HG03439 (cell line): ENCODE results near the gene ERC2.

Source experiments
- ATAC-seq: cut with Tn5 transposase; IDR thresholded peaks from one replicate; pipeline ENCODE4 v1.9.1; 2021; ENCODE audit warnings: mild to moderate bottlenecking, moderate library complexity; ENCODE audit not compliant: unreplicated experiment

Gene ERC2

GRCh38 chr3:56428667-56429066 lies 39.6 kb downstream of the ERC2 start:
- ATAC-seq = no peak

- ATAC-seq = no peak
Observed at GRCh38 chr3:56424885-56425284, 43.4 kb downstream of the ERC2 start.

- ATAC-seq = no peak
Observed at GRCh38 chr3:56424336-56424735, 43.9 kb downstream of the ERC2 start.

- no peak for ATAC-seq
Observed at GRCh38 chr3:56423661-56424099, 44.6 kb downstream of the ERC2 start.

DNA sequence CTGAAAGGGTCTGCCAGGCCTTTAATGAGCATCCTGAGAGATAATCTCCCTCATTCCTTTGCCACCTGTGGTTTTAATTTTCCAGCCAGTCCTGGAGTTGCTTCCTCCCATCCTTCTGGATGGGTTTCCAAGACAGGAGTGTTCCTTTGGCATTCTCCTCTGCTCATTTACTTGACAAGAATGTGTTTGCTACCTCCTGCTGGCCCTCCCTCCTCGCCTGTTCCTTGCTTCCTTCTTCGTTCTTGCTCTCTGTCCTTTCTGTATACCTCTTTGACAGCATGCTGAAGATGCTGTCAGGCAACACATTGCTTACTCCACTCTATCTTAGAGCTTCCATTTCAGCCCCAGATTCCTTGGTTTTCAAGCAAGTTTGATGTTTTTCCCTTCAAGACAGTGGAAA lies 46.0 kb downstream of the ERC2 start:
- no peak for ATAC-seq

GRCh38 chr3:56421205-56421604 lies 47.1 kb downstream of the ERC2 start:
- no peak for ATAC-seq

- no peak for ATAC-seq
Observed at GRCh38 chr3:56415652-56416051, 52.6 kb downstream of the ERC2 start.

GRCh38 chr3:56413911-56414310 lies 54.4 kb downstream of the ERC2 start:
- ATAC-seq = no peak

DNA sequence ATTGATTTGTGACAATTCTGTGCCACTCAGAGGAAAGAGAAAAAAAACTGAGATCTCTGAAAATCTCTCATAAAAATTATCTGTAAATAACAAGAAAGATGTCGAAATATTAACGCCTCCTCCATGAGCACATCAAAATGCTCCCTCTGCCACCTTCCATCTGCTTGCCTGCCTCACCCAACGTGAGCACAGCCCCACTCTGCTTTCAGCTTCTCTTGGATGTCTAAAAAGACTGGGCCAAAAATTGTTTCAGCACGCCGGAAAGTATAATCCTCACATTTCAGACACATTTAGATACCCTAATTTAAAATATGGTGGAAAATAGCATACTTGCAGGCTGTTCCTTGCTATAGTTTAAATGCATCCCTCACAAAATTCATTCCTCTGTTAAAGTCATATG lies 57.1 kb downstream of the ERC2 start:
- no peak for ATAC-seq

- ATAC-seq = no peak
Observed at GRCh38 chr3:56410576-56410975, 57.7 kb downstream of the ERC2 start.

DNA sequence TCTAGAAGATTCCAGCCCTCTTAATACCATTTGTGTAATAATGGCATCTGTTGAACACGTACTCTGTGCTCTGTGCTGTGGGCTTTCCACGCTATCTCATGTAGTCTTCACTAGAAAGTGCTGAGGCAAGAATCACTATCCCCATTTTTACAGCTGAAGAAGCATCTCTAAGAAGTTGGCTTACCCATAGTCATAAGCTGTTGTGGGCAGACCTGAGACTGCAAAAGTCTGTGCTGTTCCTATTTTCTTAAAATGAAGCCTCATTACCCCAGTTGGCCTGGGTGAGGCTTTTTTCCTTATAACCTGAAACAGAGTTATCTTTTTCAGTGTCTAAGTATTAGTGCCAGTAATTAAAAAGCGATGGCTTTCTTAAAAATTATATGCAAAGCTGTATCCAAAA lies 58.5 kb downstream of the ERC2 start:
- ATAC-seq = no peak

- no peak for ATAC-seq
Observed at GRCh38 chr3:56408761-56409196, 59.5 kb downstream of the ERC2 start.

DNA sequence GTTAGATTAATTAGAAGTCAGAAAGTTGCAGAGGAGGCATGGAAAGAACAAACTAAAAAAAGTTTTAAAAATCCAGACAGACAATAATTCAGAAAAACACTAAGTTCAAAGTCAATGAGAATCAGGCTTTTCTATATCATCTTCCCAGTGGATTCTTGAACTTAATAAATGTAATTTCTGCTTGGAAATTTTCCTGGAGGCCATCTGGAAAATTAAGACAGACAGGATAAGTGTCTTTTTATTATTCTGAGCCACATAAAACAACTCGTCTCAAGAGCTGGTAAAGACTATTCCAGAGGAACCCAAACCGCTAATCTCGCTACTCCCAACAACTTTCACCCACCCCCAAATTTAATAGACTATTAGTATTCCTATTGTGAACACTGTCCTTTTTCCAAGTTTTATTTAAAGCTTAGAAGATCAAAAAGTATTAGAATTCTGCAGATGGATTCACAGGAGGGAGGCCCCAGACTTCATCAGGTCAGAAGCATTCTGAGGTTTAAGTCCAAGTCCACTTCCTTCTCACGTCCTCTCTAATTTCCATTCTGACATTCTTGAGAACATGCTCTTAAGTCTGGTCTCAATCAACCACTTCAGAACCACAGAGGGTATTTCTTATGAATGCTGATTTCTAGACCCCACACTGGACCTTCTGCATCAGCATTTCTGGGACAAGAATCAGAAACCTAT lies 61.3 kb downstream of the ERC2 start:
- no peak for ATAC-seq

- no peak for ATAC-seq
Observed at GRCh38 chr3:56404884-56405283, 63.4 kb downstream of the ERC2 start.

DNA sequence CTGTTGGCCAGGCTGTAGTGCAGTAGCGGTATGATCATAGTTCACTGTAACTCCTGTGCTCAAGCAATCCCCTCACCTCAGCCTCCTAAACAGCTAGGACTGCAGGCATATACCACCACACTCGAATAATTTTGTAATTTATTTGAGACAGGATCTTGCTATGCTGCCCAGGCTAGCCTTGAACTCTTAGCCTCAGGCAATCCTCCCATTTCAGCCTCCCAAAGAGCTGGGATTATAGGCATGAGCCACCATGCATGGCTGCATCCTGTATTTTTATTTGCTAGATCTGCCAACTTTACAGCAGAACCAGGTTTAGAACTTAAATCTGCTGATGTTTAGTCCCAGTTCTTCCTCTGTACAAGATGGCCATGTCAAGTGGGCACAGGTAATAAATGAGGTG lies 69.6 kb downstream of the ERC2 start:
- no peak for ATAC-seq

- no peak for ATAC-seq
Observed at GRCh38 chr3:56397798-56398197, 70.5 kb downstream of the ERC2 start.

DNA sequence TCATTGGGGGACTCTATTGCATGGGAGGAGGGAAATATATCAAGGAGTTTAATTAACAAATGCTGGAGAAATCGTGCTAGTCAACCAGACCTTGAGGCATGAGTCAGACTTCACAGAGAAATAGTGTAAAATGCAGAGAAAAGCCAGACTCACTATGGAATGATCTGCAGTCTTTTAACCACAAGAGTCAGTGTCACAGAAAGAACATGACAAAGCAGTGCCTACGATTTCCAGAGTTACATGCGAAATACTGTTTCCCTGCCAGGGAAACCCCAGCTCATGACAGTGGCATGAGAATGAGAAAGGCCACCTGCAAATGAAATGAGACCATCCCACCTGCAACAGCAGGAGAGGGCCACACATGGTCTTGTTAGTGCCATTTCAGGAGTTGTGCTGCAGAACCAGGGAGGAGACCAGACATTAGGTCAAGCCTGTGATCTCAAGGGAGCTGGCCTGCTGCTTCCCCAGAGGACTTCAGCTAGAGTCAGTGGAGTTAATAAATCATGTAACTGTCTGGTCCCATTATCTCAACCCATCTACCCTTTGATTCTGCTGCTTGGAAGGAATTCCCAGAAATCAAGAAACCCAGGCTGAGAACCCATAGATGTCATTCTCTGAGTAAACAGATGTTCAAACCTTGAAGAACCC lies 79.0 kb downstream of the ERC2 start:
- no peak for ATAC-seq

- no peak for ATAC-seq
Observed at GRCh38 chr3:56383092-56383491, 85.2 kb downstream of the ERC2 start.

DNA sequence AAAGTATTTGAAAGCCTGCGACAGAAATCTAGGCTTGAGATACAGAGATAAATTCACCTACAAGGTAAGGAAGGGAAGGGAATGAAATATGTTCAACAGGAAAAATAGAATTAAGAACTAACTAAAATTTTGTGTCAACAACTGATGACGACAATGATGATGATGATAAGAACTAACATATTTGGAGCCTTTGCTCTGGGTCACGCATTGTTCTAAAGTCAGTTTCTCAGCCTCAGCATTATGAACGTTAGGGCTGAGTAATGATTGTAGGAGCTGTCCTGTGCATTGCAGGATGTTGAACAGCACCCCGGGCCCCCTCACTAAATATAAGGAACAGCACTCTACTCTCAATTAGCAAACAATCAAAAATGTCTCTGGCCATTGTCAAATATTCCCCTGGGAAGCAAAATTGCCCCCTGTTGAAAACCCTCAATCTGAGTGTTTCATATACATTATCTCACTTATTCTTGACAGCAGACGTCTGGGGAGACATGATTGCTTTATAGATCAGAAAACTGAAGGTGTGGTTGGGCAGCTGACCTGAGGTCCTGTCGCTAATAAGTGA lies 88.5 kb downstream of the ERC2 start:
- no peak for ATAC-seq

- ATAC-seq = no peak
Observed at GRCh38 chr3:56375654-56376053, 92.6 kb downstream of the ERC2 start.

DNA sequence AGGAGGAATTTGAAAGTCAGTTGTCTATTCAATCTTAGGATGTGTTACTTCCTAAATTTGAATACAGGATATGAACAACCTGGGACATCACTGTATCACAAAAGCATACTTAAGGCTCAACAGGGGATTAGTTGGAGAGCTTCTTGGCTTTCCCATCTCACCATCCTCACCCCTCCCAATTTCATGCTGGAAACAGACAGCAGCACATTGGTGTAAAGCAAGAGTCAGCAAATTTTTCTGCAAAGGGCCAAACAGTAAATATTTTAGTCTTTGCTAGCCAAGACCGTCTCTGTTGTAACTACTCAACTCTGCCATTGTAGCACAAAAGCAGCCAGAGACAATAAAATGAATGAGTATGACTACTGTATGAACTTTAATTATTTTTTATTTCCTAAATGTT lies 94.9 kb downstream of the ERC2 start:
- ATAC-seq = no peak

DNA sequence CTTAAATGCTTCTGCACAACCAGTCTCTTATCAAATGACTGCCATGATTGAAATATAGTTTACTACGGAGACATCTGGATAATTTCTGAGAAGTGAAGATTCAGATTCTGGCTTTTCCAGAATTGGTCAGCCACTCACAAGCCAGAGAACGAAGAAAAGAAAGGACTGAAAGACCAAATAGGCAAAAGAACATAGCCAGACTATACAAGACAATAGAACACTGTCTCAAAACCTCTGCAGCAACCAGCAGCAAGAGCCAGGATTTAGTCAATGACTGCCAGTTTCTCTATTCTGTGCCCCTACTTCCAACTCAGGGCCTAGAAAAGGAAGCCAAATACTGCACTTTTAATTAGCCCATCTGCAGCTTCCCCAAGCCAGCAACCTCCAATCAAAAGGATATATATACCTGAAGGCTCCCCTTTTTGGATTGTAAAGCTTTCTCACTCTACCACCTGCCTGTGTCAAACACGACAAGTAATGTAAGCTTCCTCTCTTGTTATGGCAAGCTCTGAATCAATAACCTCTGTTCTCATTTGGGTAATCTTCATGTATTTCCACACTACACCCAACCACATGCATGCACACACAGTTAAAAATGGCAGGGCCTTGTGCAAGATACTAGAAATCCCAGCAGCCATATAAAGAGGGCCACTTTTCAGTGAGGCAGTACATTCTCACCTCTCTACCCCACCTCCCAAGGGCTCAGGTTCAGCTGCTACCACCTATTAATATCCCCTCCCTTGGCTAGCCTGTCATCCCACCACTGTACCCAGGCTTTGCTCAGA lies 97.1 kb downstream of the ERC2 start:
- ATAC-seq = no peak
